HEK293 (cell line): ENCODE results near the gene NFKBIE.

ENCODE experiments used
- CTCF ChIA-PET: fragments of 350-600 bp; formaldehyde crosslinking; extraction: SDS; loops from one replicate; lab custom pipeline; 2021; ENCODE audit warnings: antibody characterized with exemption; lab: Yijun Ruan, JAX
- POLR2A ChIA-PET: fragments of 300-600 bp; formaldehyde crosslinking; extraction: SDS; loops from one replicate; lab custom pipeline; 2020; ENCODE audit warnings: antibody characterized with exemption, inconsistent platforms; lab: Yijun Ruan, JAX
- H3K27ac ChIP-seq: fragments of 200-500 bp; sonication (Bioruptor generic); 2 replicates; pipeline ENCODE4 v1.5.1; 2014; ENCODE audit warnings: low read depth, low read length, control low read depth, inconsistent platforms; ENCODE audit errors: extremely low read depth
- H3K36me3 ChIP-seq, 2 experiments: fragments of 200-500 bp in 1 of 2; sonication (Bioruptor generic) in 1 of 2; 1 replicate in 1 of 2; 2 replicates in 1 of 2; pipeline ENCODE4 v1.5.1; 2014 to 2017; ENCODE audit warnings: inconsistent platforms in 2 of 2, low read length in 2 of 2; ENCODE audit not compliant: control insufficient read depth in 2 of 2, insufficient read depth in 1 of 2
- H3K4me1 ChIP-seq: fragments of 200-500 bp; sonication (Bioruptor generic); 2 replicates; pipeline ENCODE4 v1.5.1; 2014; ENCODE audit warnings: mild to moderate bottlenecking, low read length, inconsistent platforms; ENCODE audit not compliant: control insufficient read depth, insufficient read depth
- H3K4me3 ChIP-seq: 2 replicates; pipeline ENCODE4 v1.5.1; 2011; ENCODE audit warnings: low read depth, mild to moderate bottlenecking, control low read depth, low read length, moderate library complexity
- H3K9me3 ChIP-seq: fragments of 200-500 bp; sonication (Bioruptor generic); 2 replicates; pipeline ENCODE4 v1.5.1; 2014; ENCODE audit warnings: low read depth, low read length, inconsistent platforms; ENCODE audit not compliant: control insufficient read depth, insufficient read depth
- FEZF1 ChIP-seq: fragments of 450-650 bp; formaldehyde crosslinking; IDR thresholded peaks from 2 replicates; pipeline ENCODE4 v1.5.1; 2016; ENCODE audit warnings: missing biosample characterization, missing genetic modification characterization
- KLF9 ChIP-seq: fragments of 450-650 bp; formaldehyde crosslinking; IDR thresholded peaks from 2 replicates; pipeline ENCODE4 v1.5.1; 2016; ENCODE audit warnings: missing biosample characterization, missing genetic modification characterization, low read depth
- PATZ1 ChIP-seq: fragments of 450-650 bp; formaldehyde crosslinking; IDR thresholded peaks from 2 replicates; pipeline ENCODE4 v1.5.1; 2016; ENCODE audit warnings: missing biosample characterization, missing genetic modification characterization
- PRDM2 ChIP-seq: fragments of 450-650 bp; formaldehyde crosslinking; IDR thresholded peaks from 2 replicates; pipeline ENCODE4 v1.5.1; 2016; ENCODE audit warnings: missing biosample characterization, missing genetic modification characterization, borderline replicate concordance
- REST ChIP-seq: fragments of 450-650 bp; formaldehyde crosslinking; IDR thresholded peaks from 2 replicates; pipeline ENCODE4 v1.5.1; 2016; ENCODE audit warnings: missing biosample characterization, missing genetic modification characterization
- TRIM28 ChIP-seq: IDR thresholded peaks from 2 replicates; pipeline ENCODE4 v1.6.1; 2011; ENCODE audit warnings: low read length, control low read depth, borderline replicate concordance
- ZBTB1 ChIP-seq: fragments of 450-650 bp; formaldehyde crosslinking; IDR thresholded peaks from 2 replicates; pipeline ENCODE4 v1.5.1; 2016; ENCODE audit warnings: missing biosample characterization, missing genetic modification characterization
- ZEB2 ChIP-seq: fragments of 450-650 bp; formaldehyde crosslinking; IDR thresholded peaks from 2 replicates; pipeline ENCODE4 v1.5.1; 2016; ENCODE audit warnings: missing biosample characterization, missing genetic modification characterization
- ZNF184 ChIP-seq: fragments of 450-650 bp; IDR thresholded peaks from 2 replicates; pipeline ENCODE4 v1.5.1; 2018; ENCODE audit warnings: missing biosample characterization, mild to moderate bottlenecking, missing genetic modification characterization
- ZNF19 ChIP-seq: fragments of 450-650 bp; formaldehyde crosslinking; IDR thresholded peaks from 2 replicates; pipeline ENCODE4; 2016; ENCODE audit warnings: missing biosample characterization, missing genetic modification characterization, low read depth
- ZNF214 ChIP-seq: fragments of 450-650 bp; formaldehyde crosslinking; IDR thresholded peaks from 2 replicates; pipeline ENCODE4 v1.5.1; 2017; ENCODE audit warnings: missing biosample characterization, mild to moderate bottlenecking, missing genetic modification characterization, borderline replicate concordance
- ZNF292 ChIP-seq: fragments of 450-650 bp; formaldehyde crosslinking; IDR thresholded peaks from 2 replicates; pipeline ENCODE4 v1.5.1; 2016; ENCODE audit warnings: low read depth, missing biosample characterization, missing genetic modification characterization, borderline replicate concordance
- ZNF37A ChIP-seq: fragments of 450-650 bp; IDR thresholded peaks from 2 replicates; pipeline ENCODE4 v1.5.1; 2018; ENCODE audit warnings: missing biosample characterization, missing genetic modification characterization
- ZNF473 ChIP-seq: fragments of 450-650 bp; formaldehyde crosslinking; IDR thresholded peaks from 2 replicates; pipeline ENCODE4 v1.5.1; 2017; ENCODE audit warnings: missing biosample characterization, missing genetic modification characterization
- ZNF830 ChIP-seq: fragments of 450-650 bp; IDR thresholded peaks from 2 replicates; pipeline ENCODE4 v1.5.0; 2018; ENCODE audit warnings: missing biosample characterization, missing genetic modification characterization, low read depth, mild to moderate bottlenecking, moderate library complexity
- ZXDB ChIP-seq: fragments of 450-650 bp; formaldehyde crosslinking; IDR thresholded peaks from 2 replicates; pipeline ENCODE4 v1.5.1; 2016; ENCODE audit warnings: missing biosample characterization, missing genetic modification characterization
- TF ChIP-seq, protein P1 (sequence below): fragments of 450-650 bp; formaldehyde crosslinking; IDR thresholded peaks from 2 replicates; pipeline ENCODE4 v1.5.1; 2016; ENCODE audit warnings: missing biosample characterization, missing genetic modification characterization
- TF ChIP-seq, protein P2 (sequence below): fragments of 450-650 bp; formaldehyde crosslinking; IDR thresholded peaks from 2 replicates; pipeline ENCODE4 v1.5.1; 2016; ENCODE audit warnings: missing biosample characterization, missing genetic modification characterization, low read depth

Gene NFKBIE

DNA sequence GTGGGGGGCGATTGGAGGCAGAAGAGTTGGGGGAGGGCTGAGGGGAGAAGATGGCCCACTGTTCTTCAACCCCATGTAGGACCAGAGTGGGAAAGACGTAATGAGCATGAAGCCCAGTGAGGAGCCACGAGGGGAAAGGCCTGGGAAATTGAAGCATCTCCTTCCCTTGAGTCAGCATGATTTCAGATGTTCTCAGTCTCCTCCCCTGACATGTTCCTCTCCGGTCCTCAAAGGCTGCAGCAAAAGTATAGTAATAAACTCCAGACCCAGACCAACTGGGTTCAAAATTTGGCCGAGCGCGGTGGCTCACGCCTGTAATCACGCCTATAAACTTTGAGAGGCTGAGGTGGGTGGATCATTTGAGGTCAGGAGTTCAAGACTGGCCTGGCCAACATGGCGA lies 1.9 kb upstream of the NFKBIE start (continued):
- TF ChIP-seq ZXDB (tag by site-specific recombination): no peak
- no peak for TF ChIP-seq KLF9 (tag by site-specific recombination)
- TF ChIP-seq ZEB2: no peak

DNA sequence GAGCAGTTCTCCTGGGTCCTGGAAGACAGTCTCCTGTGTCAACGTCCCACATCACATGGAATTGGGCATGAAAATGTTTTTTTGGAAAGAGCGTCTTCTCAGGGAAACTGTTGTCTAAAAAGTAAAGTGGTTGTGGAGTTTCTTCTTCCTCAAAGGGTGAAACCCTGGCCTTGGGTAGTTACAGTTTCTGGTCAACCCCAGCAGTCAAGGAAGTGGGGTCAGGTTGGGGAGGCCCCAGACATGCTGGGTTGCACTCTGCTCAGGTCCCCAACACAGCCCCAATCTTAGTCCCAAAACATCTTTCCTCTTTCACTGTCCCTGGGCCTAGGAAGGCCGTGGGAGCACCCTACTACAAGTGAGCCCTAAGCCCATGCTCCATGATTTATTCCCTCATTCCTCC lies 996 bp upstream of the NFKBIE start:
- Histone ChIP-seq H3K36me3 (peaks cover 0 to 10% of the 10 kb centered on the region in 2 experiments; a peak in 1 of 3 replicates), H3K27ac (no peak overlapping the region), H3K4me1 (peaks cover 4% of the 10 kb centered on the region; the same call in 1 of the 2 replicates), H3K9me3 (no peaks in the 10 kb centered on the region), H3K4me3 (no peak overlapping the region)
- ChIA-PET POLR2A (no interaction called here), CTCF (interaction anchor here (0.6 to 7.2 kb wide), 23 partner anchors 10 to 1849 kb away, joined by 3 to 208 read pairs (median 4); partner anchors contain the start of genes AARS2, SLC35B2 and SPATS1)
- TF ChIP-seq ZNF37A (tag by site-specific recombination) (no peak), ZNF19 (no peak), ZNF830 (tag by site-specific recombination) (no peak), TRIM28 (no peak), PATZ1 (tag by site-specific recombination) (no peak), REST (tag by site-specific recombination) (no peak), ZNF292 (no peak), ZNF473 (tag by site-specific recombination) (no peak), ZNF184 (no peak), PRDM2 (tag by site-specific recombination) (no peak), FEZF1 (no peak), ZBTB1 (tag by site-specific recombination) (no peak), ZNF214 (no peak)
- TF ChIP-seq, protein P1, sequence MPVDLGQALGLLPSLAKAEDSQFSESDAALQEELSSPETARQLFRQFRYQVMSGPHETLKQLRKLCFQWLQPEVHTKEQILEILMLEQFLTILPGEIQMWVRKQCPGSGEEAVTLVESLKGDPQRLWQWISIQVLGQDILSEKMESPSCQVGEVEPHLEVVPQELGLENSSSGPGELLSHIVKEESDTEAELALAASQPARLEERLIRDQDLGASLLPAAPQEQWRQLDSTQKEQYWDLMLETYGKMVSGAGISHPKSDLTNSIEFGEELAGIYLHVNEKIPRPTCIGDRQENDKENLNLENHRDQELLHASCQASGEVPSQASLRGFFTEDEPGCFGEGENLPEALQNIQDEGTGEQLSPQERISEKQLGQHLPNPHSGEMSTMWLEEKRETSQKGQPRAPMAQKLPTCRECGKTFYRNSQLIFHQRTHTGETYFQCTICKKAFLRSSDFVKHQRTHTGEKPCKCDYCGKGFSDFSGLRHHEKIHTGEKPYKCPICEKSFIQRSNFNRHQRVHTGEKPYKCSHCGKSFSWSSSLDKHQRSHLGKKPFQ: no peak
- TF ChIP-seq, protein P2, sequence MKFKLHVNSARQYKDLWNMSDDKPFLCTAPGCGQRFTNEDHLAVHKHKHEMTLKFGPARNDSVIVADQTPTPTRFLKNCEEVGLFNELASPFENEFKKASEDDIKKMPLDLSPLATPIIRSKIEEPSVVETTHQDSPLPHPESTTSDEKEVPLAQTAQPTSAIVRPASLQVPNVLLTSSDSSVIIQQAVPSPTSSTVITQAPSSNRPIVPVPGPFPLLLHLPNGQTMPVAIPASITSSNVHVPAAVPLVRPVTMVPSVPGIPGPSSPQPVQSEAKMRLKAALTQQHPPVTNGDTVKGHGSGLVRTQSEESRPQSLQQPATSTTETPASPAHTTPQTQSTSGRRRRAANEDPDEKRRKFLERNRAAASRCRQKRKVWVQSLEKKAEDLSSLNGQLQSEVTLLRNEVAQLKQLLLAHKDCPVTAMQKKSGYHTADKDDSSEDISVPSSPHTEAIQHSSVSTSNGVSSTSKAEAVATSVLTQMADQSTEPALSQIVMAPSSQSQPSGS (tag by site-specific recombination): no peak
